GM18498 (cell line): ENCODE measurements around the gene TNIK.

ENCODE experiments used
- ATAC-seq: cut with Tn5 transposase; IDR thresholded peaks from one replicate; pipeline ENCODE4 v1.9.1; 2021; ENCODE audit warnings: mild to moderate bottlenecking, moderate library complexity; ENCODE audit not compliant: unreplicated experiment

TNIK gene

GRCh38 chr3:171237009-171237385 lies 223.2 kb downstream of the TNIK start:
- no peak for ATAC-seq

GRCh38 chr3:171236265-171237008 lies 223.8 kb downstream of the TNIK start:
- ATAC-seq: no peak

GRCh38 chr3:171234298-171235010 lies 225.8 kb downstream of the TNIK start:
- ATAC-seq: no peak

GRCh38 chr3:171231361-171231760 lies 228.8 kb downstream of the TNIK start:
- no peak for ATAC-seq

- ATAC-seq: no peak
Measured at GRCh38 chr3:171230865-171231264, 229.3 kb downstream of the TNIK start.

GRCh38 chr3:171229173-171229572 lies 231.0 kb downstream of the TNIK start:
- no peak for ATAC-seq

GRCh38 chr3:171228240-171228639 lies 232.0 kb downstream of the TNIK start:
- no peak for ATAC-seq

GRCh38 chr3:171227828-171228227 lies 232.4 kb downstream of the TNIK start:
- no peak for ATAC-seq

- no peak for ATAC-seq
Measured at GRCh38 chr3:171227359-171227758, 232.8 kb downstream of the TNIK start.

- no peak for ATAC-seq
Measured at GRCh38 chr3:171226794-171227193, 233.4 kb downstream of the TNIK start.

GRCh38 chr3:171225708-171226107 lies 234.5 kb downstream of the TNIK start:
- ATAC-seq: no peak

GRCh38 chr3:171225165-171225564 lies 235.0 kb downstream of the TNIK start:
- ATAC-seq: no peak

- no peak for ATAC-seq
Measured at GRCh38 chr3:171223396-171223795, 236.8 kb downstream of the TNIK start.

- no peak for ATAC-seq
Measured at GRCh38 chr3:171222995-171223394, 237.2 kb downstream of the TNIK start.

- ATAC-seq: no peak
Measured at GRCh38 chr3:171221597-171221996, 238.6 kb downstream of the TNIK start.

GRCh38 chr3:171221104-171221503 lies 239.1 kb downstream of the TNIK start:
- ATAC-seq: no peak

GRCh38 chr3:171219258-171219657 lies 240.9 kb downstream of the TNIK start:
- ATAC-seq: no peak

GRCh38 chr3:171218069-171218468 lies 242.1 kb downstream of the TNIK start:
- ATAC-seq: no peak

- ATAC-seq: no peak
Measured at GRCh38 chr3:171213907-171214306, 246.3 kb downstream of the TNIK start.

GRCh38 chr3:171213178-171213577 lies 247.0 kb downstream of the TNIK start:
- ATAC-seq: no peak

GRCh38 chr3:171212648-171213047 lies 247.6 kb downstream of the TNIK start:
- no peak for ATAC-seq

GRCh38 chr3:171206283-171206682 lies 253.9 kb downstream of the TNIK start:
- ATAC-seq: peak; percentile 58
